Measurements from ENCODE around the gene PGS1.

Gene PGS1

GRCh38 chr17:78347453-78347852 lies 31.0 kb upstream of the PGS1 start:
- no peak for DNase-seq

GRCh38 chr17:78348055-78348770 lies 30.2 kb upstream of the PGS1 start:
- no peak for DNase-seq

- no peak for DNase-seq
Measured at GRCh38 chr17:78349891-78350642, 28.4 kb upstream of the PGS1 start.

- DNase-seq, result no peak
Measured at GRCh38 chr17:78351449-78352006, 26.9 kb upstream of the PGS1 start.

GRCh38 chr17:78353834-78354233 lies 24.6 kb upstream of the PGS1 start:
- DNase-seq, result no peak

GRCh38 chr17:78355045-78355641 lies 23.3 kb upstream of the PGS1 start:
- DNase-seq, result no peak

GRCh38 chr17:78355701-78356100 lies 22.7 kb upstream of the PGS1 start:
- no peak for DNase-seq

- peak; percentile 62 for DNase-seq
Measured at GRCh38 chr17:78356101-78356713, 22.2 kb upstream of the PGS1 start.

- no peak for DNase-seq
Measured at GRCh38 chr17:78357177-78357586, 21.3 kb upstream of the PGS1 start.

GRCh38 chr17:78357672-78358537 lies 20.5 kb upstream of the PGS1 start:
- no peak for DNase-seq

- no peak for DNase-seq
Measured at GRCh38 chr17:78358538-78359320, 19.7 kb upstream of the PGS1 start.

- DNase-seq, result no peak
Measured at GRCh38 chr17:78359321-78359996, 19.0 kb upstream of the PGS1 start.

- DNase-seq, result peak; percentile 96
Measured at GRCh38 chr17:78359997-78360370, 18.5 kb upstream of the PGS1 start, which contains the start of gene SOCS3. Gene SOCS3 (minus strand): TSS chr17:78360077. CDS start chr17:78359095, 982 bp downstream.

- DNase-seq, result peak; percentile 92
Measured at GRCh38 chr17:78360371-78361224, 17.9 kb upstream of the PGS1 start.

GRCh38 chr17:78361225-78361701 lies 17.2 kb upstream of the PGS1 start:
- DNase-seq, result no peak

- DNase-seq, result no peak
Measured at GRCh38 chr17:78362232-78362631, 16.2 kb upstream of the PGS1 start.

- DNase-seq, result no peak
Measured at GRCh38 chr17:78362671-78363070, 15.8 kb upstream of the PGS1 start.

- DNase-seq, result peak; percentile 61
Measured at GRCh38 chr17:78364436-78365281, 13.8 kb upstream of the PGS1 start.
